T47D (cell line): ENCODE results near the gene AFG3L2.
A peak's percentile ranks its signal among the peaks of the same experiment; 100 is the strongest.

Experiments
- DNase-seq, 2 experiments: peaks; one replicate each; pipeline versions ENCODE4 v3.0.0 to v3.0.0-alpha.2; 2011 to 2012; ENCODE audit warnings: low read depth in 1 of 2, low spot score in 1 of 2
- JUND ChIP-seq: IDR thresholded peaks from 2 replicates; pipeline ENCODE4 v1.6.1; 2012; ENCODE audit warnings: low read depth
- in situ Hi-C: cut with HindIII; loops from 2 replicates; pipeline ENCODE4 v1.10.0; 2016; ENCODE audit warnings: low sequenced_read_pairs, low pct_unique_long_range_greater_than_20kb

AFG3L2 gene

DNA sequence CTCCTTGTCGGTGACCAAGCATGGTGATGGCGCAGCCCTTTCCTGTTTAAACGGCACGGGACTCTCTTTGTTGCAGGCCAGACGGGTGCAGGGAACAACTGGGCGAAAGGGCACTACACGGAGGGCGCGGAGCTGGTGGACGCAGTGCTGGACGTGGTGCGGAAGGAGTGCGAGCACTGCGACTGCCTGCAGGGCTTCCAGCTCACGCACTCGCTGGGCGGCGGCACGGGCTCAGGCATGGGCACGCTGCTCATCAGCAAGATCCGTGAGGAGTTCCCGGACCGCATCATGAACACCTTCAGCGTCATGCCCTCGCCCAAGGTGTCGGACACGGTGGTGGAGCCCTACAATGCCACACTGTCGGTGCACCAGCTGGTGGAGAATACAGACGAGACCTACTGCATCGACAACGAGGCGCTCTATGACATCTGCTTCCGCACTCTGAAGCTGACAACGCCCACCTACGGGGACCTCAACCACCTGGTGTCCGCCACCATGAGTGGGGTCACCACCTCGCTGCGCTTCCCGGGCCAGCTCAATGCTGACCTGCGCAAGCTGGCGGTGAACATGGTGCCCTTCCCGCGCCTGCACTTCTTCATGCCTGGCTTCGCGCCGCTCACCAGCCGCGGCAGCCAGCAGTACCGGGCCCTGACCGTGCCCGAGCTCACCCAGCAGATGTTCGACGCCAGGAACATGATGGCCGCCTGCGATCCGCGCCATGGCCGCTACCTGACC lies 51.9 kb downstream of the AFG3L2 start:
- TF ChIP-seq JUND, result no peak
- no peak for DNase-seq
- in situ Hi-C loops, result no loop called here

DNA sequence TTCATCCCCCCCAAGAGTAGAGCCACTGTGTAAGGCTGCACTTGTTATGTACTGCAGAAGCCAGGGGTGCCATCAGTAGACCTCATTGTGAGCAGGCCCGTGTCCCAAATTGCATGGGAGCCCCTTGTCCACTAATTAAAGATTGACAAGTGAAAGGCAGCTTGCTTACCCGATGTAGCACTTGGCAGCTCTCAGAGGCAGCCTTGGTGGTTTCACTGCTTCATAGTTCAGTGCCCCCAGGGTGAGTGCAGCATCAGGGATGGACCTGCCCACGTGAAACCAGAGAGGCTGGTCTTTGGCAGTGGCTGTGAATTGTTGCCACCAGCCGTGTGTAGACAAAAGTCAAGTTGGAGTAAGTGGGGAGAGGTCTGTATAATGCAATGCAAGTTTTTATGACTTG lies 55.7 kb downstream of the AFG3L2 start:
- peak in 1 of 2 experiments; percentile 47 for DNase-seq
- no peak for TF ChIP-seq JUND
- in situ Hi-C loops, result no loop called here

DNA sequence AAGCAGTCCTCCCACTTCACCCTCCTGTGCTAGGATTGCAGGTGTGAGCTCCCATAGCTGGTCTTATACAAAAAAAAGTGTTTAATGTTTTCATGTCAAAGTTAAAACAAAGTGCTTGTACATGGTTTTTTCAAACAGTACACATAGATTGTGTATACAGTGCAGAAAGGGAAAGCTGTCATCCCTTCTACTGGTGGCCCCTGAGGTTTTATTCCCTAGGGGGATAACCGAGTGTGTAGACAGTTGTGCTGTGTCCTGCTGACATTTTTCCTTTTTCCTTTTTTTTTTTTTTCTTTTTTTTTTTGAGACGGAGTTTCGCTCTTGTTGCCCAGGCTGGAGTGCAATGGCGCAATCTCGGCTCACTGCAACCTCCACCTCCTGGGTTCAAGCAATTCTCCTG lies 58.2 kb downstream of the AFG3L2 start:
- TF ChIP-seq JUND, result no peak
- no peak for DNase-seq
- in situ Hi-C loops, result no loop called here

DNA sequence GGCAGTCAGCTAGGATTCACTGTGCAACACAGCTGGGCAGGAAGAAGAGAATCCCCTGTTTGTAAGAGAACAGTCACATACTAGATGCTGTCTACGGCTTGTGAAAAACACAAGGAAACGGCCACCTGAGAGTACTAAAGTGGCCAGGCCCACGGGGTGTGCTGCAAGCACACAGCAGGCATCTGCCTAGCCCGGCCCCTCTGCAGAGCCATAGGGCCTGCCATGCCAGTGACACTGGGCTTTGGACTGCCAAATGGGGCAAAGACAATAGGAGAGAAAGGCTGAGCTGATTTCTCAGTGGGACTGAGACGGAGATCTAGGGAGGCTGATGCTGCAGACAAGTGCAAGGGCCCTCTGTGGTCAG lies 58.7 kb downstream of the AFG3L2 start:
- no peak for DNase-seq
- in situ Hi-C loops, result no loop called here
- no peak for TF ChIP-seq JUND

DNA sequence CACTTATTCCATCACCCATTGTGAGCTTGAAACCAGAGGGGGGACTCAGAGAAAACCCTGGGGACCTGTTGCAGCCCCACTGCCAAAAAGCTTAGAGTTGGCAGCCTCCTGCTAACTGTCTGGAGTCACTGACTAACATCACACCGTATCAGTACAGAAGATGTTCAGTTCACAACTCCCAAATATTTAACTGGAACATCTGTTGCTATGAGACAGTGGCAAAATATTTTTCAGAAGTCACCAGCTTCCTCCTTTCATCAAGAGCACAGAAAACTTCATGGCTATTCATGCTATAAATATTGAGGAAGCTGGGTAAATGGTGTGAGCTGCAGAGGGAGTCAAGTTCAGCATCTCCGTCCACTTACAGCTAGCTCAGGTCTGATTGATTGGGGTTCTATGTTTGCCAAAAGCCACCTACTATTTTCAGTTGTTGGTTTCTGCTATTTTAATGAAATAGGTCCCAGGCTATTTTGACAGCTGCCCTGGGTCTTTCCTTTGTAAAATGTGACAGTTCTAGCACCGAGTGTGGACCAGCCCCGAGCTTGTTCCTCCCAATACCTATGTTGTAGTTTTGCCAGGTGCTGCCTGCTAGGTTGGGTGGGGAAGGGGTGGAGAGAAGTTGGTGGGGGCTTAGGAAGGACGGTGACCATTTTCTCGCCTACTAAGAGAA lies 59.2 kb downstream of the AFG3L2 start:
- TF ChIP-seq JUND, result no peak
- DNase-seq, result no peak
- in situ Hi-C loops, result no loop called here

DNA sequence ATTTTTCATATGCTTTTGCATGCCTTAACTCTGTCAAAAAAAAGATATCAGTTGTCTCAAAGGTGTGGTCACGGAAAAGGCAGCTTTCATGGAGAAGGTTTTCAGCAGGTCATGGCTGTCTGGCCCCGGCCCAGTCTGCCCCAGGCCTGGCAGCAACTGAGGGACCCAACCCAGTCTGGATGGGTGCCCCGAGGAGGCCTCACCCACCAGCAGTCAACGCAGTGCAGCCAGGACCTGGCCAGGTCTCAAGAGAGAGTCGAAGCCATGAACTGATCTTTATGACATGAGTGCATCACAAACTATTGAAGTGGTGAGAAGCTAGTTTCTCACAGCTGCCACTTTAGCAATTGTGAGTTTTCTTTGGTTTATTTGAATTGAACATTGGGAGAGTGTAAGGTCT lies 61.1 kb downstream of the AFG3L2 start:
- in situ Hi-C loops, result no loop called here
- DNase-seq, result no peak
- TF ChIP-seq JUND, result no peak

DNA sequence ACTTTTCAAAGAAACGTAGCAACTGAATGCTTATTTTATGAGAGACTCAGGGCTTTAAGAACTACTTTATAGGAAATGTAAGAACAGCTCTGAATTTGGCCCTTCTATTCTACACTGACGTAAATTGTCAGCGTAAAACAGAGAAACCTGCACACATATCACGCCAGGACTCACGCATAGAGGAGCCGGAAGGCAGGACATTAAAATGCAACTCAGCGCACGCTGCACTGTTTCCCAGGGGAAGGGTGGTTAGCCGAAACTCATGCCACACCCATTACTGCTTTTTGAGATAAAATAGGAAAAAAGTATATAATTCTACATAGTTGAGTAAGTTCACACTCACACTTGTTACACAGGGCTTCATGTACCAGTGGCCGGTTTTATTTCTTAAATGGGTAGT lies 61.5 kb downstream of the AFG3L2 start:
- no peak for DNase-seq
- in situ Hi-C loops, result no loop called here
- no peak for TF ChIP-seq JUND

DNA sequence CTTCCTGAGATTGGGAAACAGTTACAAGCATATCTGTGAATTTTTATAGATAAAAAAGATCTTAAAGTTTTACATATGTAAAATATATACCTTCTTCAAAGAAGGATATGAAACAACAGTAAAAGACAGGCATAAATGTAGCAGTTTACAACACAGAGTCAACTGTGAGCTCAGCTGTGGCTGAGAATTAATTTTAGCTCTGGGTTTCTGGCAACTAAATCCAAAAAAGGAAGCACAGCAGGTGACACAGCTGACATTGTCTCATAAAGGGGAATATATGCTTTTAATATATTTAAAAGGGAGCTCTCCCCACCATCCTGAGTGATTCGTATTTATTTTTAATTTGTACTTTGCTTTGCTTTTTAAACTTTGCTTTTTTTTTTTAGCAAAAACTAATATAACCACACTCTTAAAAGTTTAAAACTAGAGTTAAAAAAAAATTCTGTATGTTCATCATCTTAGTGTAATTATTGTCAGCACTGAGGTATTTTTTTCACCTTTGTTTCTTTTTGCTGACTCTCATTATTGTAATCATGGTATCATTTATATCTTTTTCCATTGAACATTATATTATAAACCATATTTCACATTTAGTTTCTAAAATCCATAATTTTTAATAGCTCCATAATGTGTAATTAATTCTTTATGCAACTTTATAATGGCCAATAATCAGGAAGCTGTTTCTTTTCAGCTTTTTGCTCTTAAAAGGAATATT lies 62.3 kb downstream of the AFG3L2 start:
- in situ Hi-C loops, result no loop called here
- DNase-seq, result no peak
- TF ChIP-seq JUND, result no peak

DNA sequence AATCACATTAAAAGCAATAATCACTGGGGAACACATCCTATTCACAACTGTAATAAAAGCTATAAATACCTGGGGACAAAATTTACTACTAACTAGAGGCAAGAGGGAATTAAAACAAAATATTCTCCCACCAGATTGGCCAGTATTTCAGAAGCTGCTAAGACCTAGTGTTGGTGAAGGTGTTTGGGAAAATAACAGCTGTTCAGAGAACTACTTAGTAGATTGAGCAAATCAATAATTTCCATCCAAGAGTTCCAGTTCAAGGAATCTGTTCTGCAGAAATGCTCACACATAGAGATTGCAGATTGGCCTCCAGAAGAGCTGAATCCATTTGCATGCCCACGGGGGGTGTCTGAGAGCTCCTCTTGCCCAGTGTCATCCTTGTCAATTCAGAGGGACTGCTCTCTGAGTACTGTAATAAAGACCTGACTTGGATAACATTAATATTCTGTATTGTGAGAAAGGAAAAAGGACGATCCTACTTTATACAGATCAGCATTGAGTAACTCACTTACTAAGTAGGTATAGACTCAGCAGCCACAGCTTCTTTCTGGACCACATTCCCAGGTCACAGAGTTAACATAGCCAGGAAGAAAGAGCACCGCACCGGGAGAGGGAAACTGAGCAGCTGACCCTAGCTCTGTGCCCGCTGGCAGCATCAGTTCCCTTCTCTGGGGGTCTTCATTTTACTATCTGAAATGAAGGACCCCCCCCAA lies 63.3 kb downstream of the AFG3L2 start:
- no peak for TF ChIP-seq JUND
- in situ Hi-C loops, result no loop called here
- DNase-seq, result no peak

DNA sequence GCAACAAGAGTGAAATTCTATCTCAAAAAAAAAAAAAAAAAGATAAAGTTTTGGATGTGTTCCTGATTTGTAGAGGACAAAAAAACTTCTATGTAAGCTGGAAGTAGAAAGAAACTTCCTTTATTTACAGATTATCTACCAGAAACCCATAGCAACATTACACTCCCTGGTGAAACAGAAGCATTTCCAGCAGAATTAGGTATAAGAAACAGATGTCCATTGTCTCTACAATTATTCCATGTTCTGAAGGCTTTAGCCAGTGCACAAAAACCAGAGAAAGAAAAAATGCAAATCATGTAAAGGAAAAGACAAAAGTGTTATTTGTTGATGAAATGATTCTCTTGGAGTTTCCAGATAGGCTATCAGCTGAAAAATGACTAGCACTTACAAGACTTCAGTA lies 64.1 kb downstream of the AFG3L2 start:
- no peak for TF ChIP-seq JUND

DNA sequence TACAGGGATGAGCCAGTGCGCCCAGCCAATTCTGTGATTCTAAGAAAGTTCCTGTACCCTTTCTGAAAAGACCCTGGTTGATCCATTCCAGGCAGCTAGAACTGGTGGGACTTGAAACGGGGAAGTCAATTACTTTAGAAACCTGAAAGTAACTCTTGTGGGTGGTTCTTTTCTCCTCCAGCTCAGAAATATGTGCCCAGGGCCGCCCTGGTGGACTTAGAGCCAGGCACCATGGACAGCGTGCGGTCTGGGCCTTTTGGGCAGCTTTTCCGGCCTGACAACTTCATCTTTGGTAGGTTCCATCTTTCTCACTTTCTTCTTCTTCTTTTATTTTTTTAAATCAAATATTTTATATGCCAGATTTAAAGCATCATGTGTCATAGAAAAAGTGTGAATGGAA lies 66.3 kb downstream of the AFG3L2 start:
- peak in 1 of 2 experiments; percentile 30 for DNase-seq
- TF ChIP-seq JUND, result no peak
- in situ Hi-C loops, result no loop called here

More for the DNA sequence above, 64.1 kb downstream of the AFG3L2 start:
- in situ Hi-C loops, result no loop called here
- DNase-seq, result no peak

DNA sequence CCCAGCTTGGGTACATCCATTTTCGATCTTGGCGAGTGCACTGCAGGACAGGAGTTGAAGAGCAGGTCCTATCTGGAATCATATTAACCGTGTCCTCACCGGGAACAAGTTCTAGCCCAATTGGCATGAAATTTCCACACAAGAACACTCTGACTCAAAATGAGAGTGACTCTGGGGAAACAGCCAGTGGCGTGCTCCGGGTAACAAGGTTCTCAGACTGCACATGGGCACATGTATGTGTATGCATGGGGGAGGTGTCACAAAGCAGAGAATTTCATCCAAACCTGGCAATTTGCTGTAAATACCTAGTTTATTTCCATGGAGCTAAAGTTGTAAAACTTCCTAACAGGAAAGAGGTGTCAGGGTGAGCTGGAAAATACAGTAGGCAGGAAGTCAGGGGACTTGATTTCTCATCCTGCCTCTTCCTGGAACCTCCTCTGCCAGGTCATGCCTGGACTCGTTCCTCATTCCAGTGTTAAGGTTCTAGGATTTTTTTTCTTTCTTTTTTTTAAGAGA lies 67.3 kb downstream of the AFG3L2 start:
- DNase-seq, result no peak
- in situ Hi-C loops, result no loop called here
- TF ChIP-seq JUND, result no peak
